T-cell (primary cell): ENCODE data around the gene EEF1A2. TPM values are rescaled to one million over a fixed set of nuclear protein-coding genes. Genes with fewer than 3 reads are reported as not detected.

ENCODE experiments used
- ATAC-seq, 4 experiments: fragments of 200-7000 bp in 3 of 4; fragments of 150-1000 bp in 1 of 4; cut with Tn5 transposase; replicated peaks in 1 of 4; 1 replicate in 3 of 4; 2 replicates in 1 of 4; pipeline ENCODE4 v1.10.0; 2021; ENCODE audit warnings: moderate library complexity in 3 of 4, mild to moderate bottlenecking in 2 of 4, moderate number of reproducible peaks in 1 of 4
- CTCF ChIA-PET, 2 donors: fragments of 300-600 bp; sonication (Branson Sonifier 250); formaldehyde crosslinking; loops; one replicate each; lab custom pipeline; 2022; ENCODE audit warnings: antibody characterized with exemption in 2 of 2; lab: Charles Lee
- POLR2A ChIA-PET, 2 donors: fragments of 300-600 bp; sonication (Branson Sonifier 250); formaldehyde crosslinking; loops; one replicate each; lab custom pipeline; 2022; ENCODE audit warnings: antibody characterized with exemption in 2 of 2; lab: Charles Lee
- DNase-seq, 35 experiments: peaks; one replicate each; pipeline versions ENCODE4 v3.0.0 to v3.0.0-alpha.2; 2013 to 2023
- H3K27ac ChIP-seq: one replicate; pipeline ENCODE4 v1.5.1; 2013; ENCODE audit warnings: low read length
- H3K27me3 ChIP-seq, 2 experiments: replicated peaks in 1 of 2; 1 replicate in 1 of 2; 2 replicates in 1 of 2; pipeline versions ENCODE4 v1.6.1 to v1.7.0; 2013; ENCODE audit warnings: low read length in 1 of 2, mixed read lengths in 1 of 2; ENCODE audit not compliant: control insufficient read depth in 2 of 2, insufficient read depth in 2 of 2; ENCODE audit errors: extremely low read depth in 1 of 2
- H3K36me3 ChIP-seq, 2 donors: 1 replicate in 1 of 2; 2 replicates in 1 of 2; pipeline versions ENCODE4 v1.6.1 to v1.7.0; 2013; ENCODE audit warnings: low read length in 1 of 2; ENCODE audit not compliant: control insufficient read depth in 2 of 2, insufficient read depth in 1 of 2; ENCODE audit errors: extremely low read depth in 1 of 2
- H3K4me1 ChIP-seq, 2 experiments: 1 replicate in 1 of 2; 2 replicates in 1 of 2; pipeline versions ENCODE4 v1.6.1 to v1.7.0; 2013; ENCODE audit warnings: low read length in 2 of 2, mixed read lengths in 1 of 2; ENCODE audit not compliant: insufficient read depth in 2 of 2, control insufficient read depth in 1 of 2; ENCODE audit errors: extremely low read depth in 1 of 2
- H3K4me3 ChIP-seq, 2 donors: 1 replicate in 1 of 2; 2 replicates in 1 of 2; pipeline versions ENCODE4 v1.5.1 to v1.7.0; 2013; ENCODE audit warnings: mild to moderate bottlenecking in 2 of 2, low read length in 1 of 2, moderate library complexity in 1 of 2; ENCODE audit not compliant: control insufficient read depth in 1 of 2; ENCODE audit errors: extremely low read depth in 1 of 2
- H3K9me3 ChIP-seq: 2 replicates; pipeline ENCODE4 v1.7.0; 2013
- H3K27ac Mint-ChIP-seq, 2 donors: one replicate each; pipeline ENCODE4 v1.8.0; 2020 to 2021; ENCODE audit warnings: mild to moderate bottlenecking in 2 of 2, mixed read lengths in 2 of 2
- H3K27me3 Mint-ChIP-seq, 2 donors: one replicate each; pipeline ENCODE4 v1.8.0; 2021 to 2022; ENCODE audit warnings: mixed read lengths in 2 of 2
- H3K36me3 Mint-ChIP-seq: one replicate; pipeline ENCODE4 v1.8.0; 2021; ENCODE audit warnings: mixed read lengths
- H3K4me1 Mint-ChIP-seq, 3 donors: one replicate each; pipeline ENCODE4 v1.8.0; 2020 to 2022; ENCODE audit warnings: mixed read lengths in 3 of 3, mild to moderate bottlenecking in 1 of 3
- H3K4me3 Mint-ChIP-seq, 3 donors: one replicate each; pipeline ENCODE4 v1.8.0; 2020 to 2022; ENCODE audit warnings: mild to moderate bottlenecking in 3 of 3, mixed read lengths in 3 of 3, moderate library complexity in 3 of 3
- H3K9me3 Mint-ChIP-seq, 3 donors: one replicate each; pipeline ENCODE4 v1.8.0; 2020 to 2022; ENCODE audit warnings: mixed read lengths in 3 of 3
- WGBS: methylation state at CpG from one replicate; pipeline ENCODE4 v1.1.5; 2013; ENCODE audit warnings: missing lambda C conversion rate; ENCODE audit not compliant: insufficient coverage; 5-methylcytosine and 5-hydroxymethylcytosine counted together
- total RNA-seq, 35 experiments: library from RNA in 6 of 35; stranded (reverse) in 6 of 35; fragments of 120-200 nt in 1 of 35; gene quantifications; one replicate each; pipeline versions ENCODE4 v1.2.1 to v1.2.4 and lab custom pipeline; 2013 to 2026

EEF1A2 gene
- total RNA-seq, 5 donors from 2014 or later (not counting 1 experiment from before 2014, with no cell fraction given): 0.50 to 3.1 (median 1.1) TPM

DNA sequence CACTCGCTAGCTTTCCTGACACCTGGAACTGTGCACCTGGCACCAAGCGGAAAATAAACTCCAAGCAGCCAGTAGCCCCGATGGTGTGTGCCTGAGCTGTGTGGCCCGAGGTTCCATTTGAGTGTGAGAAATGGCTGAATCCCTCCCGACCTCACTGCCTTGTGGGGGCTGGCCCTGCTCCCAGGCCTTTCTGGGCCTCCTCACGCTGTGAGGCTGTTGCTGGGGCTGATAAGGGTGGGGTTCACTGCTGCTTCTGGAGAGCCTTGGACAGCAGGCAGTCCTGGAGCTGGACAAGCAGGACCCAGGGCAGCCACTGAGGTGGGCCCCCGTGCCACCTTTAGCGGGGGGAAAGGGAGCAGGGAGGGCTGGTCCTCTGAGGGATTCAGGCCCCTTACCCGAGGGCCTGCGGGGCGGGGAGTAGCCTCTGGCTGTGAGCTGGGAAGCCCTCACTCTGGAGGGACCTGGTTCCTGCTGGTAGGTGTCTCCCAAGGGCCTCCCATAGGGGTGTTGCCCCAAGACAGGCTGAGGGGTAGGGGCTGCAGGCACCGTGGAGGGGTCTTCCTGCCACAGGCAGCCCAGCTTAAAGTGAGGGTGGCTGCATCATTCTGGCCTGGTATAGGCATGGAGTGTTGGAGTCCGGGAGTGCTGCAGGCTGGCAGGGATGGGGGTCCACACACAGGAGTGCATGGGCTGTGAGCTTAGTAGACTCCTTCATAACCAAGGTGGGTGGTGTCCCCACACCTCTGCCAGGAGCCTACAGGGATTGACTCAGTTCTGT, 23.4 kb upstream of the EEF1A2 start:
- H3K27ac ChIP-seq: no peak overlapping the region
- H3K4me1 ChIP-seq: peaks cover 7 to 30% of the 10 kb centered on the region in 2 experiments
- WGBS: 97% methylated on average over 12 of the region's 13 CpGs
- DNase-seq: no peak
- peak overlapping the region; percentile 64 to 76 (median 70) for H3K4me3 Mint-ChIP-seq
- no peaks in the 10 kb centered on the region for H3K9me3 ChIP-seq
- no peaks in the 10 kb centered on the region for H3K27me3 Mint-ChIP-seq
- H3K4me1 Mint-ChIP-seq: peaks cover 17 to 36% (median 20%) of the 10 kb centered on the region in 3 donors
- H3K36me3 ChIP-seq: peaks cover 8 to 13% of the 10 kb centered on the region in 2 donors
- H3K4me3 ChIP-seq: peak overlapping the region; percentile 1 to 2
- ChIA-PET CTCF (interaction anchor here in 1 of 2 donors (0.6 kb wide), 1 partner anchor 325 kb away, joined by 3 read pairs; no protein-coding TSS in a partner anchor), POLR2A (interaction anchor here in 1 of 2 donors (0.6 to 0.7 kb wide), 2 partner anchors 314 to 417 kb away, joined by 3 to 4 read pairs; no protein-coding TSS in a partner anchor)
- no peaks in the 10 kb centered on the region for H3K9me3 Mint-ChIP-seq
- H3K27me3 ChIP-seq: peaks cover 0 to 19% of the 10 kb centered on the region in 2 experiments
- ATAC-seq: no peak
- H3K36me3 Mint-ChIP-seq: peaks cover 9% of the 10 kb centered on the region
- H3K27ac Mint-ChIP-seq: peak overlapping the region; percentile 58 to 72

DNA sequence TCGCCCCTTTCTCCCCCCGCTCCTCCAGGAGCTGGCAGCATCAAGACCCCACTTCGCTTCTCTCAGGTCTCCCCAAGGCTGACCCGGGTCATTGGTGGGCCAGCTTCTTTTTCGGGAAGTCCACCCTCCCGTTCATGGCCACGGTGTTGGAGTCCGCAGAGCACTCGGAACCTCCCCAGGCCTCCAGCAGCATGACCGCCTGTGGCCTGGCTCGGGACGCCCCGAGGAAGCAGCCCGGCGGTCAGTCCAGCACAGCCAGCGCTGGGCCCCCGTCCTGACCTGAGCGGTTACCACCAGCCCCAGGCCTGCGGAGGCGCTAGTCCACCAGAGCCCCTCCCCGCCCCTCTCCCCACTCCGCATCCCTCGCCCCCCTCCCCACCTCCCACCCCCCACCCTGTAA, 22.7 kb upstream of the EEF1A2 start:
- WGBS: 67% methylated on average over 12 of the region's 23 CpGs
- H3K27ac Mint-ChIP-seq: peak overlapping the region in 1 of 2 donors; percentile 16
- peaks cover 17 to 34% (median 20%) of the 10 kb centered on the region in 3 donors for H3K4me1 Mint-ChIP-seq

DNA sequence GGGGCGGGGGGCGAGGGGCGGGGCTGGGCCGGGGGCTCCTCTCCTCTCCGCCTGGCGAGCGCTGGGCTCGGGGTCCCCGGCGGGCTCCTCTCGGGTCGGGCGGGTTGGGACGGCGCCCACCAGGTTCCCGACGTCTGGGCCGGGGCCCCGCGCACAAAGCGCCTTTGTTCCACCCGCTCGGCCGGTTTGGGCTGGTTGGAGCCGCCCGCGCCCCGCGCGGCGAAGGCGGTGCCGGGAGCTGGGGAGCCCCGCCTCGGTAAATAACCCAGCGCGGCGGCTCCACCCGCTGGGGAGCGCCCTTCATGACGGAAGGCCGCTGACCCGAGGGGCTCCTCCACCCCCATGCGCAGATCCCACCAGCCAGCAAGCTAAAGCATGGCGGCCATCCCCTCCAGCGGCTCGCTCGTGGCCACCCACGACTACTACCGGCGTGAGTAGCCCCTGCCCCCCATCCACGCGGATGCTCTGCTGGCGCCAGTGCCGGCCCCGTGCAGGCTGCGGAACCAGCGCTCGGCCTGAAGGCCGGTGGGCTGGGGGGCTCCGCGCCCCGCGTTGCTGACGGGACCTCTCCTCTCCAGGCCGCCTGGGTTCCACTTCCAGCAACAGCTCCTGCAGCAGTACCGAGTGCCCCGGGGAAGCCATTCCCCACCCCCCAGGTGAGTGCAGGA, 22.2 kb upstream of the EEF1A2 start:
- peaks cover 9% of the 10 kb centered on the region for H3K36me3 Mint-ChIP-seq
- H3K4me1 ChIP-seq: peaks cover 7 to 30% of the 10 kb centered on the region in 2 experiments
- under 1% methylated on average over 58 of the region's 68 CpGs for WGBS

More for the DNA sequence above, 22.7 kb upstream of the EEF1A2 start:
- Mint-ChIP-seq H3K27me3 (no peaks in the 10 kb centered on the region), H3K36me3 (peaks cover 9% of the 10 kb centered on the region), H3K9me3 (no peaks in the 10 kb centered on the region), H3K4me3 (peak overlapping the region; percentile 75 to 78 (median 76))
- no peaks in the 10 kb centered on the region for H3K9me3 ChIP-seq
- peak overlapping the region; percentile 69 to 76 for H3K4me3 ChIP-seq
- ChIA-PET CTCF (no interaction called here), POLR2A (interaction anchor here in 1 of 2 donors (0.7 kb wide), 1 partner anchor 418 kb away, joined by 4 read pairs; no protein-coding TSS in a partner anchor)
- ATAC-seq: no peak
- peaks cover 7 to 30% of the 10 kb centered on the region in 2 experiments for H3K4me1 ChIP-seq
- no peak for DNase-seq
- peak overlapping the region; percentile 61 for H3K27ac ChIP-seq
- H3K27me3 ChIP-seq: peaks cover 0 to 19% of the 10 kb centered on the region in 2 experiments
- peaks cover 8 to 13% of the 10 kb centered on the region in 2 donors for H3K36me3 ChIP-seq

DNA sequence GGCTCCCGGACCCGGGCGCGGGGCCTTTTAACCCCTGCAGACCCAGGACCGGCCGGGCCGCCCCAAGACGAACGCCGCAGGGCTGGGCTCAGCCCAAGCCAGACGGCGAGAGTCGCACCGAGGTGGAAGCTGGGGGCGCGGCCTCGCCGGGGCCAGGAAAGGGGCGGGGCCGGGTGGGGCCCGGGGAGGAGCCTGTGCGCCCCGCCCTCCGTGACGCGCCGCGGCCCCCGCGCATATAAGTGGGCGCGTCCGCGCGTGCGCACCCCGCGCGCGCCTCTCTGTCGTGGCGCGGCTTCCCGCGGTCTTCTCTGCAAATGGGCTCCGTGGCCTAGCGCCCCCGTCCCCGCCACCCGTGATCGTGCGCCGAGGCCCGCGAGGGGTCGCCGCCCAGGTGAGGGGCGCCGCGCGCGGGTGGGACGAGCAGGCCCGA, 21.6 kb upstream of the EEF1A2 start, which contains the start of gene PPDPF:
PPDPF (plus strand) TSS at position 262 of the 430 bp plus-strand sequence. CDS start 544 bp downstream, outside the sequence.
- Mint-ChIP-seq H3K9me3 (no peaks in the 10 kb centered on the region), H3K4me1 (peaks cover 17 to 34% (median 20%) of the 10 kb centered on the region in 3 donors), H3K27ac (peak within 1 kb of the TSS; percentile 52 to 71), H3K27me3 (no peaks in the 10 kb centered on the region), H3K36me3 (peaks cover 9% of the 10 kb centered on the region), H3K4me3 (peak within 1 kb of the TSS; percentile 75 to 79 (median 76))
- Histone ChIP-seq H3K27me3 (peaks cover 0 to 19% of the 10 kb centered on the region in 2 experiments), H3K9me3 (no peaks in the 10 kb centered on the region), H3K4me1 (peaks cover 7 to 30% of the 10 kb centered on the region in 2 experiments), H3K27ac (peak within 1 kb of the TSS; percentile 61), H3K36me3 (peaks cover 8 to 13% of the 10 kb centered on the region in 2 donors), H3K4me3 (peak within 1 kb of the TSS; percentile 69 to 76)
- WGBS: under 1% methylated on average over 64 of the region's 64 CpGs
- ChIA-PET CTCF (interaction anchor here in 1 of 2 donors (0.6 to 0.7 kb wide), 3 partner anchors 24 to 551 kb away, joined by 3 to 5 read pairs (median 4); no protein-coding TSS in a partner anchor), POLR2A (interaction anchor here (0.6 kb wide), 4 partner anchors 10 to 559 kb away, joined by 3 to 6 read pairs (median 4); partner anchors contain the start of gene OPRL1 (in 1 of the 2))
- ATAC-seq (peak; percentile 82 to 90 (median 86)), DNase-seq (peak; percentile 65 to 94 (median 79))

More for the DNA sequence above, 22.2 kb upstream of the EEF1A2 start:
- H3K4me3 ChIP-seq: peak overlapping the region; percentile 69 to 76
- DNase-seq (peak in 33 of 35 experiments; percentile 23 to 77 (median 51)), ATAC-seq (peak; percentile 56 to 68 (median 62))
- peaks cover 8 to 13% of the 10 kb centered on the region in 2 donors for H3K36me3 ChIP-seq
- peaks cover 0 to 19% of the 10 kb centered on the region in 2 experiments for H3K27me3 ChIP-seq
- Mint-ChIP-seq H3K27ac (peak overlapping the region in 1 of 2 donors; percentile 16), H3K4me1 (peaks cover 17 to 34% (median 20%) of the 10 kb centered on the region in 3 donors), H3K27me3 (no peaks in the 10 kb centered on the region), H3K4me3 (peak overlapping the region; percentile 75 to 78 (median 76)), H3K9me3 (no peaks in the 10 kb centered on the region)
- H3K9me3 ChIP-seq: no peaks in the 10 kb centered on the region
- ChIA-PET CTCF (no interaction called here), POLR2A (interaction anchor here in 1 of 2 donors (0.7 kb wide), 1 partner anchor 418 kb away, joined by 4 read pairs; no protein-coding TSS in a partner anchor)
- H3K27ac ChIP-seq: peak overlapping the region; percentile 61

DNA sequence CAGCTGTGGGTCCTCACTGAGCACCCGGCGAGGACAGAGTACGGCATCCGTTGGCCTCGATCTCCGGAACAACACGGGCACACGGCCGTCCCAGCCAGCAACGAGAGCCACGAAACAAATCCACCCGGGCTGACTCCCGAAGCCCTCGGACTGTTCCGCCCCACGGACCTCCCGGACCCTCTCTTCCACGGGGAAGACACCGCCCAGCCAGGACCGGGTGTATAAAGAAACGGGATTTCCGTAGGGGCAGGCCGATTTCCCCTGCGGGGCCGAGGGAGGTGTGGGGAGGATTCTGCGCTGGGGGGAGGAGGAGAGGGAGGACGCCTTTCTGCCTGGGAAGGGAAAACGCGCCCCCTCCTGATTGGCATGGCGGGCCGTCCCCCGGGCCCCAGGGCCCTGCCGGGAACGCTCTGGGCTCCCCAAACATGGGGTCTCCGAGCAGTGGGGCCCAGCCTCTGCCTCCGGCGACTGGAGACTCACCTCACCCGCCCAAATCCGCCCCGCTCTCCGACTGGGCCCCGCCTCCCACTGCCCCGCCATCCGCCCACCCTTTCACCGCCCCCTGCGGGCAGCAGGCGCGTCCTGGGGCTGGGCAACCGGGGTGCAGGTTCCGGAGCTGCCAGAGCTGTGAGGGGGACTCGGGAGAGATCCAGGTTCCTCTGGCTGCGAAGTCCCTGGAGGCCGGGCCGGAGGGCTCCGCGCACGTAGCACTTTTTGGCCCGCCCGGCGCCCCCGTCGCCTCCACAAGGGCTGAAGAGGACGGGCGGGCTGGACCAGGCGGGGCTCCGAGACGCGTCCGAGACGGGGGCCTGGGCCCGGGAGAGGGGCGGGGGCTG, 21.0 kb upstream of the EEF1A2 start:
- ChIA-PET POLR2A (interaction anchor here (0.6 kb wide), 4 partner anchors 10 to 560 kb away, joined by 3 to 6 read pairs (median 4); partner anchors contain the start of gene OPRL1 (in 1 of the 2)), CTCF (interaction anchor here in 1 of 2 donors (0.6 to 0.7 kb wide), 3 partner anchors 23 to 552 kb away, joined by 3 to 5 read pairs (median 4); no protein-coding TSS in a partner anchor)
- Histone ChIP-seq H3K27ac (no peak overlapping the region), H3K27me3 (peaks cover 0 to 19% of the 10 kb centered on the region in 2 experiments), H3K4me3 (peak overlapping the region; percentile 64 to 69), H3K9me3 (no peaks in the 10 kb centered on the region), H3K4me1 (peaks cover 7 to 30% of the 10 kb centered on the region in 2 experiments), H3K36me3 (peaks cover 8 to 13% of the 10 kb centered on the region in 2 donors)
- Mint-ChIP-seq H3K27me3 (no peaks in the 10 kb centered on the region), H3K9me3 (peaks cover 0 to 3% (median 0%) of the 10 kb centered on the region in 3 donors), H3K27ac (peak overlapping the region; percentile 49 to 52), H3K4me1 (peaks cover 17 to 34% (median 19%) of the 10 kb centered on the region in 3 donors), H3K36me3 (peaks cover 9% of the 10 kb centered on the region), H3K4me3 (peak overlapping the region; percentile 73 to 76 (median 75))
- 3% methylated on average over 45 of the region's 72 CpGs for WGBS
- ATAC-seq (peak; percentile 57 to 63 (median 62)), DNase-seq (peak in 28 of 35 experiments; percentile 22 to 75 (median 46))
